HL-60/S4 treated with phorbol 12-myristate 13-acetate at 8.2 ng/mL for 4 days and 3 days (cell line): Measurements from ENCODE around the gene LRRC4B.
"Not testable (repeated sequence)": the region's sequence is repeated elsewhere in the genome, so short reads cannot be mapped to it uniquely, and the experiment has no call there.

Experiments used
- in situ Hi-C: fragments of 300-500 bp; cut with MboI; formaldehyde crosslinking; loops from 2 replicates; pipeline ENCODE4 v1.15.0; 2022; ENCODE audit warnings: low sequenced_read_pairs

Gene LRRC4B

GRCh38 chr19:50567882-50568727 lies at the start of gene LRRC4B:
Gene LRRC4B (minus strand): TSS chr19:50568435. CDS start chr19:50548838, 19,597 bp downstream.
- in situ Hi-C loops, result no loop called here

- in situ Hi-C loops, result not testable (repeated sequence)
Observed at GRCh38 chr19:50612504-50613404, 44.5 kb upstream of the LRRC4B start.

DNA sequence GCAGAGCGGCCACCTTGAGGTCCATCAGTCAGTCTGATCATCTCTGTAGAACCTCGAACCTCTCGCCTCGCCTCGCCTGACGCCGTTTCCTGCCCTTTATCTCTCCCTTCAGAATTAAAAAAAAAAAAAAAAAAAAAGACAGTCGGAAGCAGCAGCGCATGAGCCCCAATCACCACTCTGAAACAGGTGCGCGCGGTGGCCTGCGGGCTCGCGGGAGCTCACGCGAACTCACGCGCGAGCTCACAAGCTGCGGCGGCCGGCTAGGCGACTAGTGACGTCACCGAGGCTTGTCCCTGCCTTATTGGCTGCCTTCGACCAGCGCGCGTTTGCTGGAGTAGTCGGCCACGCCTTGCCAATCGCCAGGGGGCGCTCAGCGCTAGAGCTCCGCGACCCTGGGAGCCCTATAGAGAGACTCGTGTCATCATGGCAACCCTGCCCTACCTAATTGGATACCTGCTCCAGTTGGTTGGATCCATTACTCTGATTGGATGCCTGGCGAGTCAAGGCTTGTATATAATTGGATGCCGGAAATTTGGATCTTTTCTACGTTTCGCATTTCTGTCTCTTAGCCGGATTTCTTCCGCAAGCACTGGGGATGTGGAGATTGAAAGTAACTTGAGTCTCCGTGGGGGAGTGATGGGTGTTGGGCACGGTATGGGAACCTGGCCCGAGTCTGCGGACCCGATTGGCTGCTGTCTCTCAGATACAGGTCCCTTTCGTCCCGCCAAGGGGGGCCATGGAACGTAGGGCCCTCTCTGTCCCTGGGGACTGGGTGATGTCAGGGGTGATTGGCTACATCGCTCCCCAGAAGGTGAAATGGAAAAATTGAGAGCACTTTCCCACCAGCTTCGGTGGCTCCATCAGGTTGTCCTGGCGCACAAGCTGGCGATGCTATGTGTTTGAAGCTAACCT lies 39.9 kb upstream of the LRRC4B start:
- in situ Hi-C loops, result no loop called here

DNA sequence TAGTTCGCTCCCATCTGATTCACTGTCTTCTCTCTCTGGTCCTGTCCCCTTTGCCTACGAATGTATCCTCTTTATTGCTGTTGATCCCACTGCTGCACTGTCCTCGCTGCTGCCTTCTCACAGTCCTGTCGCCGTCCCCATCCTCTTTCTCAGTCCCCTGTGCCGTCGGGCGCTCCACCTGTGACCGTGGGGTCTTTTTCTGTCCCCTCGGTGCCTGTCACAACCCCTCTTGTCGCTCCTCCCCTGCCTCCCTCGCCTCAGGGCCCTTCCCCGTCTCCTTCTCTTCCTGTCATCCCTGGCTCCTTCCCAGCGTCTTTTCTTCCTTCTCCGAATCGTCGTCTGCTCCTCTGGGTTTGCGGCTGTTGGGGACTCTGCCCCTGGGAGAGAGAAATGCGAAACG lies 39.2 kb upstream of the LRRC4B start:
- in situ Hi-C loops, result no loop called here

DNA sequence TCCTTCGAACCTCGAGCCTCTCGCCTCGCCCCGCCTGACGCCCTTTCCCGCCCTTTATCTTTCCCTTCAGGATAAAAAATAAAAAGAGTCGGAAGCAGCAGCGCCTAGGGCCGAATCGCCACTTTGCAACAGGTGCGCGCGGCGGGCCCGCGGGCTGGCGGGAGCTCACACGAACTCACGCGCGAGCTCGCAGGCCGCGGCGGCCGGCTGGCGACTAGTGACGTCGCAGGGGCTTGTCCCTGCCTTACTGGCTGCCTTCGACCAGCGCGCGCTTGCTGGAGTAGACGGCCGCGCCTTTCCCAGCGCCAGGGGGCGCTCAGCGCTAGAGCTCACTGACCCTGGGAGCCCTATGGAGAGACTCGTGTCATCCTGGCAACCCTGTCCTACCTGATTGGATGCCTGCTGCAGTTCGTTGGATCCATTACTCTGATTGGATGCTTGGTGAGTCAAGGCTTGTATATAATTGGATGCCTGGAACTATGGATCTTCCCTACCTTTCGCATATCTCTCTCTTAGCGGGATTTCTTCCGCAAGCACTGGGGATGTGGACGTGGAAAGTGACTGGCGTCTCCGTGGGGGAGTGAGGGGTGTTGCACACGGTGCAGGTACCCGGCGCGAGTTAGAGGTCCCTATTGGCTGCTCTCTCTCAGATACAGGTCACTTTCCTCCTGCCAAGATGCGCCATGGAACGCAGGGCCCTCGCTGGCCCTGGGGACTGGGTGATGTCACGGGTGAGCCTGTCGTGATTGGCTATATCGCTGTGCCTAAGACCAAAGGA lies 38.0 kb upstream of the LRRC4B start:
- in situ Hi-C loops, result not testable (repeated sequence)

- in situ Hi-C loops, result not testable (repeated sequence)
Observed at GRCh38 chr19:50604264-50605073, 36.2 kb upstream of the LRRC4B start.

DNA sequence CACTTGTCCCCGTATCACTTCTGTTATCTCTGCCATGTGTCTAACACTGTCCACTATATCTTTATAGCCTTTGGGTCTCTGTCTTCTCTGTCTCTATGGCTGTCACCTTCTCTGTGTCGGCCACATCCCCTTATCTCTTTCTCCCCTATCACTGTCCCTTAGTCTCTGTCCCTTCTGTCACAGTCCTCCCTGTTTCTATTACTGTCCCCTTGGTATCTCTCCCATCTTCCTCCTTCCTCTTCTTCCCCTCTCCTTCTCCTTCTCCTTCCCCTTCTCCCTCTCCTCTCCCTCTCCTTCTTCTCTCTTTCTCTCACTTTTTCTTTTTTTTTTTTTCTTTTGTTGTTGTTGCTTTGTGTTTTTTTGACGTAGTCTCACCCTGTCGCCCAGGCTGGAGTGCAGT lies 34.7 kb upstream of the LRRC4B start:
- in situ Hi-C loops, result no loop called here

DNA sequence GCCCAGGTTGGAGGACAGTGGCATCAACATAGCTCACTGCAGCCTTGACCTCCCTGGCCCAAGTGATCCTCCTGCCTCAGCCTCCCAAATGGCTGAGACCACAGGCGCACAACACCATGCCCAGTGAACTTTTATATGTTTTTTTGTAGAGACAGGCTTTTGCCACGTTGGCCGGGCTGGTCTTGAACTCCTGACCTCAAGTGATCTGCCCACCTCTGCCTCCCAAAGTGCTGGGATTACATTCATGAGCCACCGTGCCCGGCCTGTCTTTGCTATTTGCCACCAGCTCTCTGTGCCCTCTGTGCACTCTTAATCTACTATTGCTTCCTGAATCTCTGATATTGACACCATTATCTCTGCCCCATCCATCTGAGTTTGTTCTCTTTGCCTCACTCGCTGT lies 34.3 kb upstream of the LRRC4B start:
- in situ Hi-C loops, result no loop called here

DNA sequence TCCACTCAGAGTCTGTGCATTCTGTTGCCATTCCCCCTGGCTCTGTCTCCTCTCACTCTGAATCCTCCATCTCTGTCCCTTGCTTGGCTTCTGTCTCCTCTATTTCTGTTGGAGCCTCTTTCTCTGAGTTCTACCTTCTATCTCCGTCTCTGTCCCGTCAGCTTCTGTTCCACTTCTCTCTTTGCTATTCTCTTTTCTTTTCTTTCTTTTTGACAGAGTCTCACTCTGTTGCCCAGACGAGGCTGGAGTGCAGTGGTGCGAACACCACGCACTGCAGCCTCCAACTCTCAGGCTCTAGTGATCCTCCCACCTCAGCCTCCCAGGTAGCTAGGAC lies 33.8 kb upstream of the LRRC4B start:
- in situ Hi-C loops, result no loop called here

GRCh38 chr19:50601407-50602088 lies 33.3 kb upstream of the LRRC4B start:
- in situ Hi-C loops, result no loop called here

- in situ Hi-C loops, result no loop called here
Observed at GRCh38 chr19:50599427-50599826, 31.2 kb upstream of the LRRC4B start.

- in situ Hi-C loops, result no loop called here
Observed at GRCh38 chr19:50590191-50590590, 22.0 kb upstream of the LRRC4B start.

DNA sequence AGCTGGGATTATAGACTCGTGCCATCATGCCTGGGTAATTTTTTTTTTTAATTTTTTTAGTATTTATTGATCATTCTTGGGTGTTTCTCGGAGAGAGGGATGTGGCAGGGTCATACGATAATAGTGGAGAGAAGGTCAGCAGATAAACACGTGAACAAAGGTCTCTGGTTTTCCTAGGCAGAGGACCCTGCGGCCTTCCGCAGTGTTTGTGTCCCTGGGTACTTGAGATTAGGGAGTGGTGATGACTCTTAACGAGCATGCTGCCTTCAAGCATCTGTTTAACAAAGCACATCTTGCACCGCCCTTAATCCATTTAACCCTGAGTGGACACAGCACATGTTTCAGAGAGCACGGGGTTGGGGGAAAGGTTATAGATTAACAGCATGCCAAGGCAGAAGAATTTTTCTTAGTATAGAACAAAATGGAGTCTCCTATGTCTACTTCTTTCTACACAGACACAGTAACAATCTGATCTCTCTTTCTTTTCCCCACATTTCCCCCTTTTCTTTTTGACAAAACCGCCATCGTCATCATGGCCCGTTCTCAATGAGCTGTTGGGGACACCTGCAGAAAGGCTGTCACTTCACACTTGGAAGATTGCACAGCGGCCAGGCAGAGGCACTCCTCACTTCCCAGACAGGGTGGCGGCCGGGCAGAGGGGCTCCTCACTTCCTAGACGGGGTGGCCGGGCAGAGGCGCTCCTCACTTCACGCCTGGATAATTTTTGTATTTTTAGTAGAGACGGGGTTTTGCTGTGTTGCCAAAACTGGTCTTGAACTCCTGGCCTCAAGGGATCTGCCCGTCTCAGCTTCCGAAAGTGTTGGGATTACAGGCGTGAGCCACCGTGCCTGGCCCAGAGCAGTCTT lies 13.8 kb upstream of the LRRC4B start:
- in situ Hi-C loops, result not testable (repeated sequence)

- in situ Hi-C loops, result no loop called here
Observed at GRCh38 chr19:50580970-50581634, 12.9 kb upstream of the LRRC4B start.

DNA sequence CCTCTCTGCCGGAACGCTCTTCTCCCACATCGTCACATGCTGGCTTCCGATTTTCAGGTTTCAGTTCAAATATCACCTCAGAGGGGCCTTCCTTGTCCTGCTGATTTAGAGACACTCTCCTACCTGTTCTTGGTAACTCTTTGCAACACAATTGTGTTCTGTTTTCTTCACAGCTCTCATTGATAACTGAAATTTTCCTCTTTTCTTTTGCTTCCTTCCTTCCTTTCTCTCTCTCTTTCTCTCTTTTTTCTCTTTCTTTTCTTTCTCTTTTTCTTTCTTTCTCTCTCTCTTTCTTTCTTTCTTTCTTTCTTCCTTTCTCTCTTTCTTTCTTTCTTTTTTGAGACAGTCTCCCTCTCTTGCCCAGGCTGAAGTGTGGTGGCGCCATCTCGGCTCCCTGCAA lies 12.0 kb upstream of the LRRC4B start:
- in situ Hi-C loops, result no loop called here

DNA sequence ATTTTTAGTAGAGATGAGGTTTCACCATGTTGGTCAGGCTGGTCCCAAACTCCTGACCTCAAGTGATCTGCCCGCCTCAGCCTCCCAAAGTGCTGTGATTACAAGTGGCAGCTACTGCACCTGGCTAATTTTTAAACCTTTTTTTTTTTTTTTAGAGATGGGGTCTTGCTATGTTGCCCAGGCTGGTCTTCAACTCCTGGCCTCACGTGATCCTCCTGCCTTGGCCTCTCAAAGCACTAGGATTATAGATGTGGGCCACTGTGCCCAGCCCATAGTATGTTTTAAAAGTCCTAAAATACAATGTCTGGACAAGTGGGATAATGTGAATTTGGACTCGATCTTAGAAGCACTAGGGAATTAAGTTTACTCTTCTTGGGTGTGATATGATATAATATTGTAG lies 8.5 kb upstream of the LRRC4B start:
- in situ Hi-C loops, result not testable (repeated sequence)

DNA sequence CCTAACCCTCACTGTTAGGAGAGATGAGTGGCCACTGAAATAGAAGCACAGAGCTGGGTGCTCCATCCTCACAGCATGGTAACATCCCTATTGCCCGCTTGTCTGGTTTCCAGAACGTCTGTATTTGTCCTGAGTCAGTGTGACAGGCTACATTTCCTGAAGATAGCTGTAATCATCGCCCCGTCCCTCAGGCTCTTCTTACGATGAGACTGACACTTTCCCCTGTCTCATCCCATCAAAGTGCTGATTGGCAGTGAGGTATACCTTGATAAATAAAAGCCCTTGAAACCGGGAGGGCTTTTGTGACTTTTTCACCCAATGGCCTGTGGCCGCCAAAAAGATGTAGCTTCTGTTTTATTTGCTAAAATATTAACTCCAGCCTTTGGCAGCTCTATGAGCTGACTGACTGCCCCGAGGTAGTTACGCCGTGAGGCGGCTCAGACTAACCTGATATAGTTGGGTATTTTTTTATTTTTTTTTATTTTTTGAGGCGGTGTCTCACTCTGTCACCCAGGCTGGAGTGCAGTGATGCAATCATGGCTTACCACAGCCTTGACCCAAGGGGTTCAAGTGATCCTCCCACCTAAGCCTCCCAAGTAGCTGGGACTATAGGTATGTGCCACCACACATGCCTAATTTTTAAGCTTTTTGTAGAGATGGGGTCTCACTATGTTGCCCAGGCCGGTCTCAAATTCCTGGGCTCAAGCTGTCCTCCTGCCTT lies 5.7 kb upstream of the LRRC4B start:
- in situ Hi-C loops, result no loop called here
